MCF 10A (cell line): ENCODE measurements around the gene CA6. TPM values are rescaled to one million over a fixed set of nuclear protein-coding genes. Genes with fewer than 3 reads are reported as not detected.

Experiments used
- BruUV-seq: library from RNA; stranded (reverse); fragments of 400-500 nt; replicated peaks from 2 replicates; lab custom pipeline; 2021; lab: Mats Ljungman, UMichigan
- CTCF ChIA-PET: fragments of 300-600 bp; sonication (Branson Sonifier 250); formaldehyde crosslinking; extraction: SDS; loops from one replicate; lab custom pipeline; 2021; ENCODE audit warnings: antibody characterized with exemption, inconsistent platforms; lab: Yijun Ruan, JAX
- POLR2A ChIA-PET: fragments of 300-600, 350-650 bp; sonication (Branson Sonifier 250); formaldehyde crosslinking; extraction: SDS; loops from one replicate; lab custom pipeline; 2020; ENCODE audit warnings: antibody characterized with exemption, inconsistent platforms; lab: Yijun Ruan, JAX
- DNase-seq: peaks from one replicate; pipeline ENCODE4 v3.0.0-alpha.2; 2018; ENCODE audit not compliant: unreplicated experiment
- H3K27ac Mint-ChIP-seq: one replicate; pipeline ENCODE4 v1.8.0; 2022; ENCODE audit warnings: mild to moderate bottlenecking, low read depth, mixed read lengths; ENCODE audit not compliant: unreplicated experiment
- H3K27me3 Mint-ChIP-seq: one replicate; pipeline ENCODE4 v1.8.0; 2022; ENCODE audit warnings: mixed read lengths; ENCODE audit not compliant: insufficient read depth, unreplicated experiment
- H3K36me3 Mint-ChIP-seq: one replicate; pipeline ENCODE4 v1.8.0; 2022; ENCODE audit warnings: mild to moderate bottlenecking, moderate library complexity, mixed read lengths; ENCODE audit not compliant: insufficient read depth, unreplicated experiment
- H3K4me1 Mint-ChIP-seq: one replicate; pipeline ENCODE4 v1.8.0; 2022; ENCODE audit warnings: mixed read lengths; ENCODE audit not compliant: insufficient read depth, unreplicated experiment
- H3K4me3 Mint-ChIP-seq: one replicate; pipeline ENCODE4 v1.8.0; 2022; ENCODE audit warnings: mild to moderate bottlenecking, moderate library complexity, mixed read lengths; ENCODE audit not compliant: unreplicated experiment
- H3K9me3 Mint-ChIP-seq: one replicate; pipeline ENCODE4 v1.8.0; 2022; ENCODE audit warnings: mixed read lengths; ENCODE audit not compliant: unreplicated experiment
- intact Hi-C: fragments of 100-400 bp; cut with micrococcal nuclease; formaldehyde crosslinking; loops from 2 replicates; pipeline ENCODE4 v1.14.1; 2022
- total RNA-seq: library from RNA; stranded (reverse); gene quantifications from 2 replicates; pipeline ENCODE4 v1.2.3, GENCODE V29; 2022
- TF ChIP-seq, protein P1 (sequence below): fragments of 200-600 bp; IDR thresholded peaks from one replicate; pipeline ENCODE4 v1.8.0; 2022; ENCODE audit warnings: antibody characterized with exemption, mild to moderate bottlenecking; ENCODE audit not compliant: unreplicated experiment

CA6 gene
- total RNA-seq, 1 experiment from 2014 or later = not detected

DNA sequence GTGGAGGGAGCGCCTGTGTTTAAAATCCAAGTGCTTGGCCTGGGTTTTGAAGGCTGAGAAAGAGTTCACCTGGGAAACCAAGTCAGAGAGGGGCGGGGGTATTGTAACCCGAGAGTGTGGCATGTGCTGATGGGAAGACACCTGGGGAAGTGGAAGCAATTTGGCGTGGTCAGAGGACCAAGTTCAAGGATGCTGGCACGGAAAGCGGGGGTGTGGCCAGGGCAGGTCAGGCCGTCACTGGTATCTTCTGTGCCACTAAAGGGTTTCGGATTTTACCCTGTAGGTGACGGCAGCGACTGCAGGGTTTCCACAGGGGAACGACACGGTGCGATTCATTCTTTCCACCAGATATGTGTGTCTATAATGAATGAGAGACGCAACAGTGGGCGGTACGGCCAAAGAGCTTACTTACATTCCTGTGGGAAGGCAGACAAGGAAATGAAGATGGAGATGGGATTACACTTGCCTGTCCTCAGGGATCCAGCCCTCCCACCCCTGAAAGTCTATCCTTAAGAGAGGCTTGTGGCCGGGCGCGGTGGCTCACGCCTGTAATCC, 31.3 kb downstream of the CA6 start:
- Mint-ChIP-seq H3K27me3 (no peaks in the 10 kb centered on the region), H3K4me1 (peaks cover 19% of the 10 kb centered on the region), H3K4me3 (no peak overlapping the region), H3K27ac (no peak overlapping the region), H3K36me3 (no peaks in the 10 kb centered on the region), H3K9me3 (peaks cover 8% of the 10 kb centered on the region)
- ChIA-PET CTCF (interaction anchor here (0.5 to 0.7 kb wide), 2 partner anchors 114 to 238 kb away, joined by 4 to 5 read pairs; no protein-coding TSS in a partner anchor), POLR2A (interaction anchor here (0.7 to 1.2 kb wide), 2 partner anchors 35 to 374 kb away, joined by 3 read pairs; no protein-coding TSS in a partner anchor)
- no peak for DNase-seq
- intact Hi-C loops = no loop called here
- TF ChIP-seq, protein P1, sequence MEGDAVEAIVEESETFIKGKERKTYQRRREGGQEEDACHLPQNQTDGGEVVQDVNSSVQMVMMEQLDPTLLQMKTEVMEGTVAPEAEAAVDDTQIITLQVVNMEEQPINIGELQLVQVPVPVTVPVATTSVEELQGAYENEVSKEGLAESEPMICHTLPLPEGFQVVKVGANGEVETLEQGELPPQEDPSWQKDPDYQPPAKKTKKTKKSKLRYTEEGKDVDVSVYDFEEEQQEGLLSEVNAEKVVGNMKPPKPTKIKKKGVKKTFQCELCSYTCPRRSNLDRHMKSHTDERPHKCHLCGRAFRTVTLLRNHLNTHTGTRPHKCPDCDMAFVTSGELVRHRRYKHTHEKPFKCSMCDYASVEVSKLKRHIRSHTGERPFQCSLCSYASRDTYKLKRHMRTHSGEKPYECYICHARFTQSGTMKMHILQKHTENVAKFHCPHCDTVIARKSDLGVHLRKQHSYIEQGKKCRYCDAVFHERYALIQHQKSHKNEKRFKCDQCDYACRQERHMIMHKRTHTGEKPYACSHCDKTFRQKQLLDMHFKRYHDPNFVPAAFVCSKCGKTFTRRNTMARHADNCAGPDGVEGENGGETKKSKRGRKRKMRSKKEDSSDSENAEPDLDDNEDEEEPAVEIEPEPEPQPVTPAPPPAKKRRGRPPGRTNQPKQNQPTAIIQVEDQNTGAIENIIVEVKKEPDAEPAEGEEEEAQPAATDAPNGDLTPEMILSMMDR = no peak
- no TSS peak for BruUV-seq

DNA sequence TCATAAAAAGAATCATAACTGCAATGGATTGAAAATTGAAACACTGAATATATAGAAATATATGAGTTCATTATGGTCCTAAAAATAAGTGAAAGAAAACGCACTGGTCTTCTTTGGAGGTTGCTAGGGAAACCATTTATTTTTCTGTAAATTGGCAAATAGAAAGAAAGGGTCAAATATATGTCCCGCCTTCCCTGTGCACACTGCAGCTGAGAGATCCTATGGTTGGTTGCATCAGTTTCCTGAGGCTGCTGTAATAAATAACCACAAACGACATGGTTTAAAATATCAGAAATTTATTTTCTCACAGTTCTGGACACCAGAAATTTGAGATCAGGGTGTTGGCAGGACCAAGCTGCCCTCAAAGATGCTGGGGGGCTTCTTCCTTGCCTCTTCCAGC, 35.0 kb downstream of the CA6 start:
- intact Hi-C loops = no loop called here
- TF ChIP-seq, protein P1 = no peak
- no TSS peak for BruUV-seq
- ChIA-PET CTCF (interaction anchor here (1.5 kb wide), 1 partner anchor 63 kb away, joined by 4 read pairs; no protein-coding TSS in a partner anchor), POLR2A (interaction anchor here (0.8 kb wide), 1 partner anchor 58 kb away, joined by 3 read pairs; no protein-coding TSS in a partner anchor)
- Mint-ChIP-seq H3K4me1 (peaks cover 14% of the 10 kb centered on the region), H3K36me3 (no peaks in the 10 kb centered on the region), H3K9me3 (peaks cover 8% of the 10 kb centered on the region), H3K27ac (no peak overlapping the region), H3K4me3 (no peak overlapping the region), H3K27me3 (no peaks in the 10 kb centered on the region)
- DNase-seq = no peak

DNA sequence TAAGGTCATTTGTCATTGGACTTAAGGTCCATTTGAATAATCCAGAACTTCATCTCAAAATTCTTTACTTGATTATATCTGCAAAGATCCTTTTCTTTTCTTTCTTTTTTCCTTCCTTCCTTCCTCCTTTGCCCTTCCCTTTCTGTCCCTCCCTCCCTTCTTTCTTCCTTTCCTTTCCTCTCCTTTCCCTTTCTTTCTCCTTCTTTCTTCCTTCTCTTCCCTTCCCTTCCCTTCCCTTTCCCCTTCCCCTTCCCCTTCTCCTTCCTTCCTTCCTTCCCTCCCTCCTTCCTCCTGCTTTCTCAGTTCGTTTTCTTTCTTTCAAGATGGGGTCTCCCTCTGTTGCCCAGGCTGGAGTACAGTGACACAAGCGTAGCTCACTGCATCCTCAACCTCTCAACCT, 35.5 kb downstream of the CA6 start:
- TF ChIP-seq, protein P1 = no peak
- BruUV-seq = no TSS peak
- ChIA-PET CTCF (interaction anchor here (1.5 kb wide), 1 partner anchor 64 kb away, joined by 4 read pairs; no protein-coding TSS in a partner anchor), POLR2A (interaction anchor here (0.7 to 0.8 kb wide), 2 partner anchors 57 to 70 kb away, joined by 3 read pairs; no protein-coding TSS in a partner anchor)
- DNase-seq = no peak
- H3K36me3 Mint-ChIP-seq = no peaks in the 10 kb centered on the region
- no peak overlapping the region for H3K4me3 Mint-ChIP-seq
- peaks cover 16% of the 10 kb centered on the region for H3K4me1 Mint-ChIP-seq
- intact Hi-C loops = no loop called here
- no peak overlapping the region for H3K27ac Mint-ChIP-seq
- no peaks in the 10 kb centered on the region for H3K27me3 Mint-ChIP-seq
- peaks cover 8% of the 10 kb centered on the region for H3K9me3 Mint-ChIP-seq

DNA sequence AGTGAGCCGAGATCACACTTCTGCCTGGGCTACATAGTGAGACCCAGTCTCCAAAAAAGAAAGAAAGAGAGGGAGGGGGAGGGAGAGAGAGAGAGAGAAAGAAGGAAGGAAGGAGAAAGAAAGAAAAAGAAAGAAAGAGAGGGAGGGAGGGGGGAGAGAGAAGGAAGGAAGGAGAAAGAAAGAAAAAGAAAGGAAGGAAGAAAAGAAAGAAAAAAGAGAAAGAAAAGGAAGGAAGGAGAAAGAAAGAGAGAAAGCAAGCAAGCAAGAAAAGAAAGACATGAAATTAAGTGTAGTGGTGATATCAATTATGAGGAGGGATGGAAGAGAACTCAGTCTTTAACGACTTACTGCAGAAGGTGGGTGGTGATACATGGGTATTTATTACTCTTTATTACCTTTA, 38.5 kb downstream of the CA6 start:
- ChIA-PET POLR2A (interaction anchor here (0.9 to 2.4 kb wide), 3 partner anchors 10 to 117 kb away, joined by 4 to 10 read pairs (median 9); partner anchors contain the start of gene ENO1), CTCF (interaction anchor here (0.8 to 1.4 kb wide), 3 partner anchors 21 to 458 kb away, joined by 3 to 5 read pairs (median 3); no protein-coding TSS in a partner anchor)
- Mint-ChIP-seq H3K4me3 (no peak overlapping the region), H3K4me1 (peaks cover 12% of the 10 kb centered on the region), H3K36me3 (peaks cover 6% of the 10 kb centered on the region), H3K9me3 (peaks cover 8% of the 10 kb centered on the region), H3K27me3 (no peaks in the 10 kb centered on the region), H3K27ac (peak overlapping the region; percentile 63)
- intact Hi-C loops = no loop called here
- TF ChIP-seq, protein P1 = no peak
- BruUV-seq = no TSS peak
- DNase-seq = no peak
